ENCODE data around the gene ENGASE.

Gene ENGASE

DNA sequence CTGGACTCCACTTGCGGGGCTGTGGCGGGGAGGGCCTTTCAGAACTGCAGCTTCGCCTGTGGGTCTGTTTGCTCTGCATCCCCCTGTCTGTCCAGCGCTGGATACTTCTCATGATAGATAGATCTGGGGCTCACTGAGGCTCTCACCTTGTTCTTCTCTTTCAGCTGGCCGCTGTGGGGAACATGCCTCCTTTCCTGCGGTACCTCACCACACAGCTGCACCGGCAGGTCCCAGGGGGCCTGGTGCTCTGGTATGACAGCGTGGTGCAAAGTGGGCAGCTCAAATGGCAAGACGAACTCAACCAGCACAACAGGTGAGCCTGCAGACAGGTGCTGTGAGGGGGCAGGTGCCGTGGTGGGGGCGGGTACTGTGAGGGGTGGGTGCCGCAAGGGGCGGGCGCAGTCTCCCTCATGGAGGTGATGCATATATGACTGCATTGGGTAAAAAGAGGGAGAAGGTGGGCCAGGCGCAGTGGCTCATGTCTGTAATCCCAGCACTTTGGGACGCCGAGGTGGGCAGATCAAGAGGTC, 6.2 kb downstream of the ENGASE start:
- no peak for TF ChIP-seq CTCF (IDR thresholded peaks at IDR 0.05)
- no peak for DNase-seq (ENCODE audit: low spot score)
- Histone ChIP-seq H3K4me3 (no peak overlapping the region), H3K27ac (no peak overlapping the region)

GRCh38 chr17:79081571-79082276, 7.1 kb downstream of the ENGASE start:
- no peak overlapping the region for H3K4me3 ChIP-seq
- TF ChIP-seq CTCF (IDR thresholded peaks at IDR 0.05): no peak
- no peak overlapping the region for H3K27ac ChIP-seq
- no peak for DNase-seq (ENCODE audit: low spot score)

DNA sequence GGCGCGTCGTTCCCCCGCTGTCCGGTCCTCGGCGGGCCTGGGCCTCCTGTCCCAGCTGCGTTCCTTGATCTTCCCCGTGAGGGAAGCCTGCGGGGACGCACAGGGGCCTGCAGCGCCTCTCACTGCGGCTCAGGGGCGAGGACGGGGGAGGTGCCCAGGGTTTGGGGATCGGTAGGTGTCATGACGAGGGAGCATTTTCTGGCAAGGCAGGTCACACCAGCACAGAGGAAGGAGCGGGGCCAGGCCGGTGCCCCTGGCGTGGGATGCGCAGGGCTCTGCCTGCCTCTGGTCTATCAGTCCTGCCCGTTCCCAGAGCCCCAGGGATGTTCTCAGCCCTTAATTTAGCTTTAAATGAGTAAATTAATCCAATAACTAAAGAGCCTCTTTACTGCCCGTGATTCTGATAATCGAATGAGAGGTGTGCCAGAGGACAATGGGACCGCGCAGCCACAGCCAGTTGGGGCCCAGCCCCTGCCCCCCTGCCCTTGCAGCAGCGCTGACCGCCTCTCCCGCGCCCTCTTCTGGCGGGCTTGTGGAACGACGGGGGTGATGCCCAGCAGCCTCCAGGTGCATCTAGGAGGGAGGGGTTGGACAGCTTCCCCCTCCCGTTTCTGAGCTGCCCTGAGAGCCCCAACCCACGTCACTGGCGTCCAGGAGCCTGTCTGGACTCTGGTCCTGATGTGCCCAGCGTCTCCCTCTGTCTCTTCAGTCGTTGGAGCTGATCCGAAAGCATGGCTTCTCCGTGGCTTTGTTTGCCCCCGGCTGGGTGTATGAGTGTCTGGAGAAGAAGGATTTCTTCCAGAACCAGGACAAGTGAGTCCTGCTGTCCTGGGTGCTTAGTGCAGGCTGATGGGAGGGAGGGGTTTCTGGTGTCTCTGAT, 7.9 kb downstream of the ENGASE start:
- H3K4me3 ChIP-seq: no peak overlapping the region
- TF ChIP-seq CTCF (IDR thresholded peaks at IDR 0.05): peak; percentile 84
- H3K27ac ChIP-seq: no peak overlapping the region
- no peak for DNase-seq (ENCODE audit: low spot score)

GRCh38 chr17:79083191-79083971, 8.8 kb downstream of the ENGASE start:
- no peak for TF ChIP-seq CTCF (IDR thresholded peaks at IDR 0.05)
- H3K27ac ChIP-seq: no peak overlapping the region
- DNase-seq (ENCODE audit: low spot score): no peak
- H3K4me3 ChIP-seq: no peak overlapping the region

DNA sequence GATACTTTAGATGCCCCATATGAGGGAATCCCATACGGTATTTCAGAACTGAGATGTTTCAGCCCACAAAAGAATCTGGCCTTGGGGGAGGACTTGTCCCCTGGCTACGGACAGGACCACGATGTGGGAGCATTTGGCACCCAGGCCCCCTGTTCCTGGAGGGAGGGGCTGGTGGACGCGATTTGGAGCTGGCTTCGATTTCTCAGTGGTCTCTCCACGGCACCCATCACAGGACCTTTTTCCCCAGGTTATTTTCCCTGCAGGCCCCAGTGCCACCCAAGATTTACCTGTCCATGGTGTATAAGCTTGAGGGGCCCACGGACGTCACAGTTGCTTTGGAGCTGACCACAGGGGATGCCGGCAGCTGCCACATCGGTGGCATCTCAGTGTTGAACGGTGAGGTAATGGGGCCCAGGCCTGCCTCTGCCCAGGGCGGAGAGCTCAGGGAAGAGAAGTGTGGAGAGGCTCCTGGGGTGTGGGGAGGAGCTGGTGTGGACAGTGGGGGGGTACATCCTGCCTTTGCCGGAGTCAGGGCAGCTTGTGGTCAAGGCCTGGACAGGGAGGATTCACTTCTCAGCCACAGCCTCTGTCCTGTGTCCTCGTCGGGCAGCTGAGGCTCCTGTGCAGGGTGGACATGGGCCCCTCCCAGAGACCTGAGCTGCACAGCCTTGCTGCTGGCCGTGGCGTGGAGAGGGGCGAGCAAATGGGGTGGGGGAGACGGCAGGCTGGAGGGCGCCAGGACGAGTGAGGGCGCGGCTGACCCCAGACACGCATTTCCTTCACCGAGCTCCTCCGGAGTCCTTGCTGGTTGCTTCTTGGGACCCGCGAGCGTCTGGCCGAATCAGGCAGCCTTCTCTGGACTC, 9.9 kb downstream of the ENGASE start:
- TF ChIP-seq CTCF (IDR thresholded peaks at IDR 0.05): no peak
- DNase-seq (ENCODE audit: low spot score): no peak
- H3K4me3 ChIP-seq: no peak overlapping the region
- no peak overlapping the region for H3K27ac ChIP-seq

All from coronary artery (tissue), 2 donors.